Kidney epithelial cell (primary cell): Measurements from ENCODE around the gene DVL2. TPM values are rescaled to one million over a fixed set of nuclear protein-coding genes. Genes with fewer than 3 reads are reported as not detected.
A peak's percentile ranks its signal among the peaks of the same experiment; 100 is the strongest.

ENCODE experiments used
- DNase-seq: peaks from one replicate; pipeline ENCODE4 v3.0.0-alpha.2; 2010; ENCODE audit warnings: low read depth
- H3K27me3 ChIP-seq: 2 replicates; pipeline ENCODE4 v1.6.0; 2011; ENCODE audit warnings: low read length; ENCODE audit not compliant: control insufficient read depth, insufficient read depth
- H3K36me3 ChIP-seq: 2 replicates; pipeline ENCODE4 v1.5.1; 2011; ENCODE audit warnings: low read length; ENCODE audit not compliant: control insufficient read depth, insufficient read depth
- H3K4me3 ChIP-seq: 2 replicates; pipeline ENCODE4 v1.5.1; 2011; ENCODE audit warnings: low read depth, mild to moderate bottlenecking, control low read depth, low read length
- CTCF ChIP-seq: IDR thresholded peaks from 2 replicates; pipeline ENCODE4 v1.5.1; 2011; ENCODE audit warnings: mild to moderate bottlenecking, moderate library complexity, low read length, control low read depth, inconsistent platforms; ENCODE audit not compliant: insufficient read depth, poor library complexity, severe bottlenecking
- total RNA-seq: library from RNA; depleted of rRNA; stranded (reverse); fragments of >200 nt; gene quantifications from 2 replicates; pipeline ENCODE4 v1.2.3, GENCODE V29; 2015

Gene DVL2
- total RNA-seq, 1 donor from 2014 or later, result 57.1 TPM

- Histone ChIP-seq H3K27me3 (no peaks in the 10 kb centered on the region), H3K4me3 (peak overlapping the region; percentile 39), H3K36me3 (no peaks in the 10 kb centered on the region)
- peak; percentile 59 for TF ChIP-seq CTCF
- DNase-seq, result peak; percentile 81
These were observed 19.8 kb downstream of the DVL2 start for GRCh38 chr17:7214300-7215135.

GRCh38 chr17:7213895-7214299 lies 20.4 kb downstream of the DVL2 start:
- DNase-seq, result no peak
- Histone ChIP-seq H3K4me3 (peak overlapping the region; percentile 25), H3K27me3 (no peaks in the 10 kb centered on the region), H3K36me3 (no peaks in the 10 kb centered on the region)
- TF ChIP-seq CTCF, result peak; percentile 55

GRCh38 chr17:7211491-7212273 lies 22.6 kb downstream of the DVL2 start:
- TF ChIP-seq CTCF, result no peak
- no peak for DNase-seq
- H3K4me3 ChIP-seq, result peak overlapping the region; percentile 12

GRCh38 chr17:7208754-7209460 lies 25.4 kb downstream of the DVL2 start:
- TF ChIP-seq CTCF, result no peak
- Histone ChIP-seq H3K27me3 (no peaks in the 10 kb centered on the region), H3K36me3 (peaks cover 2% of the 10 kb centered on the region), H3K4me3 (no peak overlapping the region)
- DNase-seq, result no peak

More at GRCh38 chr17:7211491-7212273, 22.6 kb downstream of the DVL2 start:
- Histone ChIP-seq H3K27me3 (no peaks in the 10 kb centered on the region), H3K36me3 (no peaks in the 10 kb centered on the region)

GRCh38 chr17:7208027-7208571 lies 26.2 kb downstream of the DVL2 start:
- peaks cover 2% of the 10 kb centered on the region for H3K36me3 ChIP-seq
- H3K27me3 ChIP-seq, result no peaks in the 10 kb centered on the region
- DNase-seq, result no peak
- TF ChIP-seq CTCF, result no peak
- H3K4me3 ChIP-seq, result no peak overlapping the region
